ENCODE measurements around the gene HCRTR1. TPM values are rescaled to one million over a fixed set of nuclear protein-coding genes. Genes with fewer than 3 reads are reported as not detected.

The HCRTR1 gene
- total RNA-seq, 2 experiments from 2014 or later, result not detected

- peaks cover 10% of the 10 kb centered on the region for H3K27me3 Mint-ChIP-seq
- TF ChIP-seq CTCF (IDR thresholded peaks at IDR 0.05), result no peak
- H3K4me1 ChIP-seq (ENCODE audit: insufficient read depth, low read length), result no peaks in the 10 kb centered on the region
- H3K27ac Mint-ChIP-seq, result no peak overlapping the region
- ATAC-seq (ENCODE audit: poor library complexity) (no peak), DNase-seq (no peak)
- no peak overlapping the region for H3K27ac ChIP-seq (ENCODE audit: low read depth in 1 of 2, low read length in 2 of 2)
- no peaks in the 10 kb centered on the region for H3K4me1 Mint-ChIP-seq (ENCODE audit: low read depth)
- no peaks in the 10 kb centered on the region for H3K9me3 ChIP-seq (ENCODE audit: control insufficient read depth in 1 of 2, insufficient read depth in 1 of 2, low read length in 2 of 2)
- ChIA-PET POLR2A (no interaction called here), CTCF (no interaction called here)
- H3K36me3 ChIP-seq (ENCODE audit: insufficient read depth, low read length), result no peaks in the 10 kb centered on the region
- H3K4me3 Mint-ChIP-seq, result no peak overlapping the region
- H3K4me3 ChIP-seq (ENCODE audit: low read length), result no peak overlapping the region
- intact Hi-C loops (cut with DNase I, micrococcal nuclease), result no loop called here
- no peaks in the 10 kb centered on the region for H3K36me3 Mint-ChIP-seq (ENCODE audit: low read depth)
- H3K27me3 ChIP-seq (ENCODE audit: control insufficient read depth in 1 of 2, insufficient read depth in 2 of 2, low read length in 2 of 2), result no peaks in the 10 kb centered on the region
- H3K9me3 Mint-ChIP-seq, result no peaks in the 10 kb centered on the region
These were observed 10.1 kb upstream of the HCRTR1 start for GRCh38 chr1:31607360-31607759.

GRCh38 chr1:31609514-31610118, 7.9 kb upstream of the HCRTR1 start:
- ChIA-PET POLR2A (no interaction called here), CTCF (no interaction called here)
- no peak for TF ChIP-seq CTCF (IDR thresholded peaks at IDR 0.05)
- no peak overlapping the region for H3K4me3 ChIP-seq (ENCODE audit: low read length)
- Mint-ChIP-seq H3K27ac (no peak overlapping the region), H3K4me3 (no peak overlapping the region), H3K27me3 (peaks cover 10% of the 10 kb centered on the region), H3K4me1 (ENCODE audit: low read depth) (no peaks in the 10 kb centered on the region), H3K36me3 (ENCODE audit: low read depth) (no peaks in the 10 kb centered on the region), H3K9me3 (no peaks in the 10 kb centered on the region)
- intact Hi-C loops (cut with DNase I, micrococcal nuclease), result no loop called here
- DNase-seq (no peak), ATAC-seq (ENCODE audit: poor library complexity) (no peak)
- H3K27ac ChIP-seq (ENCODE audit: low read depth in 1 of 2, low read length in 2 of 2), result no peak overlapping the region
- no peaks in the 10 kb centered on the region for H3K36me3 ChIP-seq (ENCODE audit: insufficient read depth, low read length)
- H3K27me3 ChIP-seq (ENCODE audit: control insufficient read depth in 1 of 2, insufficient read depth in 2 of 2, low read length in 2 of 2), result no peaks in the 10 kb centered on the region
- H3K4me1 ChIP-seq (ENCODE audit: insufficient read depth, low read length), result no peaks in the 10 kb centered on the region
- H3K9me3 ChIP-seq (ENCODE audit: control insufficient read depth in 1 of 2, insufficient read depth in 1 of 2, low read length in 2 of 2), result no peaks in the 10 kb centered on the region

- no peak overlapping the region for H3K4me3 Mint-ChIP-seq
- no peaks in the 10 kb centered on the region for H3K9me3 Mint-ChIP-seq
- no peak for ATAC-seq (ENCODE audit: poor library complexity)
- Histone ChIP-seq H3K27ac (ENCODE audit: low read depth in 1 of 2, low read length in 2 of 2) (no peak overlapping the region), H3K36me3 (ENCODE audit: insufficient read depth, low read length) (no peaks in the 10 kb centered on the region), H3K4me3 (ENCODE audit: low read length) (no peak overlapping the region), H3K9me3 (ENCODE audit: control insufficient read depth in 1 of 2, insufficient read depth in 1 of 2, low read length in 2 of 2) (peaks cover 0 to 7% of the 10 kb centered on the region in 2 experiments), H3K27me3 (ENCODE audit: control insufficient read depth in 1 of 2, insufficient read depth in 2 of 2, low read length in 2 of 2) (peaks cover 24 to 32% of the 10 kb centered on the region in 2 experiments), H3K4me1 (ENCODE audit: insufficient read depth, low read length) (peaks cover 10% of the 10 kb centered on the region)
- TF ChIP-seq CTCF (IDR thresholded peaks at IDR 0.05), result no peak
- intact Hi-C loops (cut with DNase I, micrococcal nuclease), result no loop called here
- H3K4me1 Mint-ChIP-seq (ENCODE audit: low read depth), result peaks cover 10% of the 10 kb centered on the region
- DNase-seq, result no peak
- H3K27ac Mint-ChIP-seq, result no peak overlapping the region
- ChIA-PET CTCF (no interaction called here), POLR2A (no interaction called here)
- peaks cover 40% of the 10 kb centered on the region for H3K27me3 Mint-ChIP-seq
- no peaks in the 10 kb centered on the region for H3K36me3 Mint-ChIP-seq (ENCODE audit: low read depth)
These were observed 3.0 kb upstream of the HCRTR1 start for GRCh38 chr1:31614414-31615005.

Measured in CD4-positive, alpha-beta T cell (primary cell).